Cardiac muscle cell (in vitro differentiated cells and primary cell): ENCODE measurements around the gene ACSL4. TPM values are rescaled to one million over a fixed set of nuclear protein-coding genes. Genes with fewer than 3 reads are reported as not detected.

Experiments used
- DNase-seq, 2 donors: peaks; one replicate each; pipeline versions ENCODE4 v3.0.0 to v3.0.0-alpha.2; 2010 to 2017; ENCODE audit warnings: low read depth in 1 of 2, low spot score in 1 of 2
- H3K27ac ChIP-seq: fragments of 200-600 bp; sonication (generic); 2 replicates; pipeline ENCODE4 v1.5.1; 2016
- H3K27me3 ChIP-seq: fragments of 200-600 bp; sonication (generic); 2 replicates; pipeline ENCODE4 v1.6.0; 2016; ENCODE audit warnings: control low read depth
- H3K36me3 ChIP-seq: fragments of 200-600 bp; sonication (generic); 2 replicates; pipeline ENCODE4 v1.5.1; 2016; ENCODE audit warnings: control low read depth
- H3K4me1 ChIP-seq: fragments of 200-600 bp; sonication (generic); 2 replicates; pipeline ENCODE4 v1.8.1; 2017; ENCODE audit warnings: low read depth, mild to moderate bottlenecking, mixed run types
- H3K4me3 ChIP-seq: fragments of 200-600 bp; sonication (generic); 2 replicates; pipeline ENCODE4 v1.5.1; 2016; ENCODE audit warnings: mild to moderate bottlenecking
- H3K9me3 ChIP-seq: fragments of 200-600 bp; sonication (generic); 2 replicates; pipeline ENCODE4 v1.5.1; 2017; ENCODE audit warnings: low read depth, mild to moderate bottlenecking, control low read depth
- CTCF ChIP-seq: IDR thresholded peaks from 2 replicates; pipeline ENCODE4 v1.5.1; 2012; ENCODE audit warnings: low read depth, mild to moderate bottlenecking, low read length
- polyA plus RNA-seq: library from polyadenylated mRNA; unstranded; fragments of >200 nt; fragmentation: Nextera tagmentation; extraction: Ambion mirVana; gene quantifications from 2 replicates; pipeline ENCODE4 v1.2.1, GENCODE V29; 2016
- total RNA-seq: library from RNA; depleted of rRNA; stranded (reverse); fragments of >200 nt; gene quantifications from 2 replicates; pipeline ENCODE4 v1.2.3, GENCODE V29; 2016

The ACSL4 gene
- total and polyA plus RNA-seq, 2 experiments from 2014 or later = 25.5 to 32.7 TPM

- Histone ChIP-seq H3K4me1 (no peaks in the 10 kb centered on the region), H3K27ac (no peak overlapping the region), H3K36me3 (no peaks in the 10 kb centered on the region), H3K27me3 (no peaks in the 10 kb centered on the region), H3K4me3 (no peak overlapping the region), H3K9me3 (no peaks in the 10 kb centered on the region)
- peak in 1 of 2 donors; percentile 85 for DNase-seq
- TF ChIP-seq CTCF = no peak
Observed at GRCh38 chrX:109774706-109775105, 41.6 kb upstream of the ACSL4 start.

- TF ChIP-seq CTCF = no peak
- no peak overlapping the region for H3K4me3 ChIP-seq
- H3K27ac ChIP-seq = no peak overlapping the region
- H3K36me3 ChIP-seq = no peaks in the 10 kb centered on the region
- no peaks in the 10 kb centered on the region for H3K9me3 ChIP-seq
- DNase-seq = peak in 1 of 2 donors; percentile 55
- no peaks in the 10 kb centered on the region for H3K27me3 ChIP-seq
- no peaks in the 10 kb centered on the region for H3K4me1 ChIP-seq
Observed at GRCh38 chrX:109774136-109774535, 41.1 kb upstream of the ACSL4 start.

GRCh38 chrX:109773374-109773773 is 40.3 kb upstream of the ACSL4 start:
- H3K27me3 ChIP-seq = no peaks in the 10 kb centered on the region
- no peak for DNase-seq
- H3K36me3 ChIP-seq = no peaks in the 10 kb centered on the region
- H3K4me3 ChIP-seq = no peak overlapping the region
- no peak for TF ChIP-seq CTCF
- no peaks in the 10 kb centered on the region for H3K4me1 ChIP-seq
- H3K27ac ChIP-seq = no peak overlapping the region
- no peaks in the 10 kb centered on the region for H3K9me3 ChIP-seq

GRCh38 chrX:109770780-109771179 is 37.7 kb upstream of the ACSL4 start:
- Histone ChIP-seq H3K36me3 (no peaks in the 10 kb centered on the region), H3K9me3 (no peaks in the 10 kb centered on the region), H3K4me3 (no peak overlapping the region), H3K27ac (no peak overlapping the region), H3K27me3 (no peaks in the 10 kb centered on the region), H3K4me1 (no peaks in the 10 kb centered on the region)
- no peak for DNase-seq
- TF ChIP-seq CTCF = no peak

GRCh38 chrX:109760922-109761250 is 27.8 kb upstream of the ACSL4 start:
- no peaks in the 10 kb centered on the region for H3K27me3 ChIP-seq
- H3K4me3 ChIP-seq = no peak overlapping the region
- peak in 1 of 2 donors; percentile 7 for DNase-seq
- no peak overlapping the region for H3K27ac ChIP-seq
- H3K4me1 ChIP-seq = peaks cover 7% of the 10 kb centered on the region
- no peaks in the 10 kb centered on the region for H3K9me3 ChIP-seq
- no peaks in the 10 kb centered on the region for H3K36me3 ChIP-seq
- no peak for TF ChIP-seq CTCF
